GM12864 (cell line): ENCODE data around the gene LPP.

ENCODE experiments used
- DNase-seq: peaks from one replicate; pipeline ENCODE4 v3.0.0-alpha.2; 2011; ENCODE audit warnings: low read depth
- H3K4me3 ChIP-seq: 2 replicates; pipeline ENCODE4 v1.5.1; 2011; ENCODE audit warnings: mild to moderate bottlenecking, low read depth, low read length, control low read depth
- CTCF ChIP-seq: IDR thresholded peaks from 2 replicates; pipeline ENCODE4 v1.5.1; 2011; ENCODE audit warnings: low read depth, mild to moderate bottlenecking, moderate library complexity, low read length, control low read depth, inconsistent platforms; ENCODE audit errors: missing control alignments

The LPP gene

GRCh38 chr3:188797045-188797444 is 643.1 kb downstream of the LPP start:
- DNase-seq = no peak
- no peak for TF ChIP-seq CTCF
- H3K4me3 ChIP-seq = no peak overlapping the region

GRCh38 chr3:188798556-188799145 is 644.7 kb downstream of the LPP start:
- no peak for TF ChIP-seq CTCF
- no peak overlapping the region for H3K4me3 ChIP-seq
- DNase-seq = no peak

GRCh38 chr3:188801393-188801792 is 647.4 kb downstream of the LPP start:
- TF ChIP-seq CTCF = no peak
- DNase-seq = no peak
- no peak overlapping the region for H3K4me3 ChIP-seq

GRCh38 chr3:188802645-188803044 is 648.7 kb downstream of the LPP start:
- no peak overlapping the region for H3K4me3 ChIP-seq
- TF ChIP-seq CTCF = no peak
- DNase-seq = no peak

GRCh38 chr3:188807006-188807405 is 653.0 kb downstream of the LPP start:
- no peak for DNase-seq
- no peak for TF ChIP-seq CTCF

GRCh38 chr3:188812198-188812597 is 658.2 kb downstream of the LPP start:
- no peak for DNase-seq
- H3K4me3 ChIP-seq = no peak overlapping the region
- TF ChIP-seq CTCF = no peak

More at GRCh38 chr3:188807006-188807405, 653.0 kb downstream of the LPP start:
- H3K4me3 ChIP-seq = no peak overlapping the region

- TF ChIP-seq CTCF = no peak
- H3K4me3 ChIP-seq = no peak overlapping the region
- DNase-seq = no peak
These were observed 660.6 kb downstream of the LPP start for GRCh38 chr3:188814581-188814980.
